A549 (cell line): Measurements from ENCODE around the gene TBX10.

Experiments
- EP300 ChIP-seq, 2 experiments: fragments of >200 bp; sonication (Bioruptor Twin); formaldehyde crosslinking; IDR thresholded peaks; 2 replicates in 1 of 2; 3 replicates in 1 of 2; pipeline ENCODE4 v1.6.1; 2016 to 2017
- POLR2AphosphoS2 ChIP-seq: conservative IDR thresholded peaks from 2 replicates; pipeline ENCODE4 v1.6.1; 2012; ENCODE audit warnings: low read length, improper control_type of control experiment, inconsistent platforms
- TF ChIP-seq, protein P1 (sequence below): fragments of >200 bp; sonication (Bioruptor Twin); formaldehyde crosslinking; IDR thresholded peaks from 3 replicates; pipeline ENCODE4 v1.5.1; 2016

DNA sequence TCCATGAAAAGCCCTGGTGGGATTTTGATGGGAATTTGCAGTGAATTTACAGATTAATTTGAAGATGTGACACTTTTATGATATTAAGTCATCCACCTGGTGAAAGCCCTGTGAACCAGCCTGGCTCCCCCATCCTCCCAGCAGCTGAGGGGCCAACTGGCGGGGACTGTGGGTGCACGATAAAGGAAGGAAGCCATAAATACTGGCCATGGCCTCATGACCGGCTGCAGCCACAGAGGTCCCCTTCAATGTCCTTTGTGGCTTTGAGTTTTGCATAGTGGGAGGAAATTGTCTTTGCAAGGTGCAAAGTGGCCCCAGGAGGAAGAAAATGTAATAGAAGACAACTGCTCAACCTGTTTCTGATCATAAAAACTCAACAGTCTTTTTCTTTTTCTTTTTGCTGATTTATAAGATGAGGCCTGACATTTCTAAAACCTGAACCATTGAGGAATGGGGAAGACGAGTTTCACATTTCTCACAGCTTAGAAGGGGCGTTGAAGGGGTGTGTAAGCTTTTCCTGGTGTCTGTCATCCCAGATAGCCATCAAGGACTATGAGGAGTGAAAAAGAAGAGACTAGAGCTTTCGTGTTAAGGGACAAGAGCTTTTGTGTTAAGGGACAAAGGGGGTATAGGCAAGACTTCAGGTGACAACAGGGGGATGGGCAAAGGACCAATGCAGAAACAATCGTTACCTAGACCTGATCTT lies 39.1 kb downstream of the TBX10 start:
- TF ChIP-seq, protein P1, sequence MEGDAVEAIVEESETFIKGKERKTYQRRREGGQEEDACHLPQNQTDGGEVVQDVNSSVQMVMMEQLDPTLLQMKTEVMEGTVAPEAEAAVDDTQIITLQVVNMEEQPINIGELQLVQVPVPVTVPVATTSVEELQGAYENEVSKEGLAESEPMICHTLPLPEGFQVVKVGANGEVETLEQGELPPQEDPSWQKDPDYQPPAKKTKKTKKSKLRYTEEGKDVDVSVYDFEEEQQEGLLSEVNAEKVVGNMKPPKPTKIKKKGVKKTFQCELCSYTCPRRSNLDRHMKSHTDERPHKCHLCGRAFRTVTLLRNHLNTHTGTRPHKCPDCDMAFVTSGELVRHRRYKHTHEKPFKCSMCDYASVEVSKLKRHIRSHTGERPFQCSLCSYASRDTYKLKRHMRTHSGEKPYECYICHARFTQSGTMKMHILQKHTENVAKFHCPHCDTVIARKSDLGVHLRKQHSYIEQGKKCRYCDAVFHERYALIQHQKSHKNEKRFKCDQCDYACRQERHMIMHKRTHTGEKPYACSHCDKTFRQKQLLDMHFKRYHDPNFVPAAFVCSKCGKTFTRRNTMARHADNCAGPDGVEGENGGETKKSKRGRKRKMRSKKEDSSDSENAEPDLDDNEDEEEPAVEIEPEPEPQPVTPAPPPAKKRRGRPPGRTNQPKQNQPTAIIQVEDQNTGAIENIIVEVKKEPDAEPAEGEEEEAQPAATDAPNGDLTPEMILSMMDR = no peak
- TF ChIP-seq POLR2AphosphoS2 (no peak), EP300 (IDR thresholded peaks at IDR 0.05) (no peak)
